Tibial nerve (tissue), 4 donors: ENCODE results near the gene IRGQ. TPM values are rescaled to one million over a fixed set of nuclear protein-coding genes. Genes with fewer than 3 reads are reported as not detected.

Experiments used
- DNase-seq, 2 donors: peaks; one replicate each; pipeline ENCODE4 v3.0.0-alpha.2; 2019; ENCODE audit warnings: low spot score in 2 of 2
- H3K27ac ChIP-seq, 4 donors: fragments of 200-600 bp; sonication (generic) in 3 of 4; one replicate each; pipeline ENCODE4 v1.5.1; 2017 to 2019; ENCODE audit warnings: mild to moderate bottlenecking in 1 of 4
- H3K27me3 ChIP-seq, 2 donors: fragments of 200-600 bp; sonication (generic) in 1 of 2; one replicate each; pipeline versions ENCODE4 v1.5.1 to v1.6.0; 2017 to 2019
- H3K36me3 ChIP-seq, 3 donors: fragments of 200-600 bp; sonication (generic); one replicate each; pipeline ENCODE4 v1.5.1; 2018 to 2019
- H3K4me1 ChIP-seq, 4 donors: fragments of 200-600 bp; sonication (generic) in 3 of 4; one replicate each; pipeline ENCODE4 v1.5.1; 2017 to 2019
- H3K4me3 ChIP-seq, 4 donors: fragments of 200-600 bp; sonication (generic) in 3 of 4; one replicate each; pipeline ENCODE4 v1.5.1; 2017 to 2019; ENCODE audit warnings: mild to moderate bottlenecking in 1 of 4, moderate library complexity in 1 of 4
- H3K9me3 ChIP-seq, 4 donors: fragments of 200-600 bp; sonication (generic) in 3 of 4; one replicate each; pipeline ENCODE4 v1.5.1; 2017 to 2019
- CTCF ChIP-seq, 5 experiments: fragments of 200-600 bp in 3 of 5; fragments of 450-650 bp in 2 of 5; sonication (generic) in 3 of 5; IDR thresholded peaks; one replicate each; pipeline ENCODE4 v1.5.1; 2016 to 2019; ENCODE audit warnings: antibody characterized with exemption in 5 of 5, mild to moderate bottlenecking in 3 of 5, moderate library complexity in 2 of 5
- EP300 ChIP-seq, 2 donors: sonication (generic); formaldehyde crosslinking; IDR thresholded peaks; one replicate each; pipeline ENCODE4 v1.6.1; 2017; ENCODE audit warnings: antibody characterized with exemption in 2 of 2, mild to moderate bottlenecking in 1 of 2
- POLR2A ChIP-seq, 2 donors: fragments of 450-650 bp; IDR thresholded peaks; one replicate each; pipeline ENCODE4 v1.6.1; 2017; ENCODE audit warnings: antibody characterized with exemption in 2 of 2, mild to moderate bottlenecking in 2 of 2, moderate library complexity in 2 of 2
- WGBS, 2 donors: methylation state at CpG; one replicate each; pipeline ENCODE4 v1.1.5; 2018; 5-methylcytosine and 5-hydroxymethylcytosine counted together
- total RNA-seq, 4 donors: library from RNA; depleted of rRNA; stranded (reverse); fragments of >200 nt; gene quantifications; one replicate each; pipeline ENCODE4 v1.1.0, GENCODE V29; 2016

The IRGQ gene
- total RNA-seq, 4 donors from 2014 or later, result 21.6 to 26.1 (median 23.6) TPM

- no peaks in the 10 kb centered on the region for H3K27me3 ChIP-seq
- peaks cover 0 to 36% (median 0%) of the 10 kb centered on the region in 3 donors for H3K36me3 ChIP-seq
- TF ChIP-seq CTCF (IDR thresholded peaks at IDR 0.05), result no peak
- no peak for TF ChIP-seq EP300 (IDR thresholded peaks at IDR 0.05)
- TF ChIP-seq POLR2A (IDR thresholded peaks at IDR 0.05), result no peak
- DNase-seq, result no peak
- no peaks in the 10 kb centered on the region for H3K9me3 ChIP-seq
- 85 to 95% methylated on average over 3 of the region's 3 CpGs for WGBS, 2 donors
- H3K4me1 ChIP-seq, result peaks cover 0 to 53% (median 15%) of the 10 kb centered on the region in 4 donors
- no peak overlapping the region for H3K4me3 ChIP-seq
- H3K27ac ChIP-seq, result no peak overlapping the region
Observed at GRCh38 chr19:43572171-43572588, 23.8 kb downstream of the IRGQ start.

- Histone ChIP-seq H3K4me1 (peaks cover 0 to 43% (median 12%) of the 10 kb centered on the region in 4 donors), H3K27me3 (no peaks in the 10 kb centered on the region), H3K9me3 (no peaks in the 10 kb centered on the region), H3K27ac (no peak overlapping the region), H3K36me3 (peaks cover 0 to 36% (median 0%) of the 10 kb centered on the region in 3 donors), H3K4me3 (no peak overlapping the region)
- WGBS, 2 donors, result 79 to 81% methylated on average over 5 of the region's 5 CpGs
- DNase-seq, result no peak
- TF ChIP-seq EP300 (IDR thresholded peaks at IDR 0.05) (no peak), POLR2A (IDR thresholded peaks at IDR 0.05) (no peak), CTCF (IDR thresholded peaks at IDR 0.05) (no peak)
Observed at GRCh38 chr19:43570174-43570791, 25.7 kb downstream of the IRGQ start.

GRCh38 chr19:43569657-43570056 is 26.3 kb downstream of the IRGQ start:
- Histone ChIP-seq H3K4me1 (peaks cover 0 to 38% (median 9%) of the 10 kb centered on the region in 4 donors), H3K27ac (no peak overlapping the region), H3K27me3 (no peaks in the 10 kb centered on the region), H3K36me3 (peaks cover 0 to 36% (median 0%) of the 10 kb centered on the region in 3 donors), H3K9me3 (no peaks in the 10 kb centered on the region), H3K4me3 (no peak overlapping the region)
- TF ChIP-seq CTCF (IDR thresholded peaks at IDR 0.05) (no peak), EP300 (IDR thresholded peaks at IDR 0.05) (no peak), POLR2A (IDR thresholded peaks at IDR 0.05) (no peak)
- DNase-seq, result no peak
- 89 to 90% methylated on average over 5 of the region's 5 CpGs for WGBS, 2 donors

- TF ChIP-seq POLR2A (IDR thresholded peaks at IDR 0.05), result no peak
- no peak for TF ChIP-seq CTCF (IDR thresholded peaks at IDR 0.05)
- TF ChIP-seq EP300 (IDR thresholded peaks at IDR 0.05), result no peak
- Histone ChIP-seq H3K27me3 (no peaks in the 10 kb centered on the region), H3K4me3 (no peak overlapping the region), H3K27ac (no peak overlapping the region), H3K4me1 (peaks cover 0 to 14% (median 4%) of the 10 kb centered on the region in 4 donors), H3K36me3 (peaks cover 0 to 30% (median 0%) of the 10 kb centered on the region in 3 donors), H3K9me3 (no peaks in the 10 kb centered on the region)
- 76 to 82% methylated on average over 9 of the region's 9 CpGs for WGBS, 2 donors
- no peak for DNase-seq
Observed at GRCh38 chr19:43564800-43565199, 31.1 kb downstream of the IRGQ start.

GRCh38 chr19:43563816-43564457 is 32.0 kb downstream of the IRGQ start:
- peaks cover 0 to 14% (median 4%) of the 10 kb centered on the region in 4 donors for H3K4me1 ChIP-seq
- no peaks in the 10 kb centered on the region for H3K9me3 ChIP-seq
- WGBS, 2 donors, result 78 to 84% methylated on average over 10 of the region's 10 CpGs
- H3K27me3 ChIP-seq, result no peaks in the 10 kb centered on the region
- no peak for DNase-seq
- H3K36me3 ChIP-seq, result peaks cover 0 to 35% (median 0%) of the 10 kb centered on the region in 3 donors
- H3K4me3 ChIP-seq, result no peak overlapping the region
- TF ChIP-seq CTCF (IDR thresholded peaks at IDR 0.05) (no peak), POLR2A (IDR thresholded peaks at IDR 0.05) (no peak), EP300 (IDR thresholded peaks at IDR 0.05) (no peak)
- no peak overlapping the region for H3K27ac ChIP-seq
